Esophagus squamous epithelium (tissue), 5 donors: ENCODE data around the gene CDH13. TPM values are rescaled to one million over a fixed set of nuclear protein-coding genes. Genes with fewer than 3 reads are reported as not detected.

Experiments
- DNase-seq: peaks from one replicate; lab custom pipeline; 2025; lab: John Stamatoyannopoulos, UW
- H3K27ac ChIP-seq, 4 donors: fragments of 200-600 bp; sonication (generic); one replicate each; pipeline ENCODE4 v1.5.1; 2016 to 2019; ENCODE audit warnings: mild to moderate bottlenecking in 1 of 4
- H3K27me3 ChIP-seq, 4 donors: fragments of 200-600 bp; sonication (generic); 1 replicate in 3 of 4; 2 replicates in 1 of 4; pipeline versions ENCODE4 v1.5.1 to v1.6.0; 2017 to 2021; ENCODE audit warnings: antibody characterized with exemption in 1 of 4
- H3K36me3 ChIP-seq, 3 donors: fragments of 200-600 bp; sonication (generic); one replicate each; pipeline ENCODE4 v1.5.1; 2016 to 2019
- H3K4me1 ChIP-seq, 3 donors: fragments of 200-600 bp; sonication (generic); one replicate each; pipeline ENCODE4 v1.5.1; 2017 to 2019
- H3K4me3 ChIP-seq, 4 donors: fragments of 200-600 bp; sonication (generic); 1 replicate in 3 of 4; 2 replicates in 1 of 4; pipeline ENCODE4 v1.5.1; 2016 to 2019; ENCODE audit warnings: mild to moderate bottlenecking in 2 of 4, moderate library complexity in 1 of 4
- H3K9me3 ChIP-seq, 3 donors: fragments of 200-600 bp; sonication (generic); one replicate each; pipeline ENCODE4 v1.5.1; 2016 to 2019
- CTCF ChIP-seq, 6 experiments: fragments of 450-650 bp in 4 of 6; fragments of 200-600 bp in 2 of 6; sonication (generic) in 2 of 6; IDR thresholded peaks; one replicate each; pipeline ENCODE4 v1.5.1; 2016 to 2019; ENCODE audit warnings: antibody characterized with exemption in 6 of 6, mild to moderate bottlenecking in 4 of 6, moderate library complexity in 4 of 6
- POLR2A ChIP-seq, 4 donors: fragments of 450-650 bp; IDR thresholded peaks; one replicate each; pipeline ENCODE4 v1.6.1; 2017; ENCODE audit warnings: antibody characterized with exemption in 4 of 4, mild to moderate bottlenecking in 4 of 4, moderate library complexity in 3 of 4
- WGBS, 2 donors: methylation state at CpG; one replicate each; pipeline ENCODE4 v1.1.5; 2018; 5-methylcytosine and 5-hydroxymethylcytosine counted together
- intact Hi-C: fragments of 100-400 bp; cut with DNase I; formaldehyde crosslinking; loops from one replicate; pipeline ENCODE4 v1.15.0; 2022
- total RNA-seq, 4 donors: library from RNA; depleted of rRNA; stranded (reverse); fragments of >200 nt; gene quantifications; one replicate each; pipeline ENCODE4 v1.1.0, GENCODE V29; 2016
- donor health status: DM: yes; HTN: yes; CAD: no.

CDH13 gene
- total RNA-seq, 4 donors from 2014 or later, result 6.9 to 31.9 (median 21.1) TPM

DNA sequence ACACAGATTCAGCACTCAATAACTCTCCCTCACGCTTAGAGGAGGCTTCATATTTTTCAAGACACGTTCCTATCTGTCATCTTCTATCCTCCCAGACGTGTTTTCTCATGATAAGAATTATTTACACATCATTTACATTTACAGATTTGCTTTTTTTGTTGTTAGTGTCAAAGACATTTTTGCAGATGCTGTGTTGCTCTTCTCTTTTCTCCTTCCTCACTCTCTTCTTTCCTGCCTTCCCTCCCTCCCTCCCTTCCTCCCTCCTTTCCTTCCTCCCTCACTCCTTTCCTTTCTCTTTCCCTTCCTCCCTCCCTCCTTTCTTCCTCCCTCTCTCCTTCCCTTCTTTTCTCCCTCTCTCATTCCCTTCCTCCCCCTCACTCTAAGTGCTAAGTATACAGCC, 643.9 kb downstream of the CDH13 start:
- H3K4me3 ChIP-seq, result no peak overlapping the region
- 54 to 71% methylated on average over 3 of the region's 3 CpGs for WGBS, 2 donors
- H3K9me3 ChIP-seq, result no peaks in the 10 kb centered on the region
- H3K27ac ChIP-seq, result no peak overlapping the region
- H3K4me1 ChIP-seq, result no peaks in the 10 kb centered on the region
- no peak for DNase-seq
- H3K36me3 ChIP-seq, result no peaks in the 10 kb centered on the region
- intact Hi-C loops, result no loop called here
- TF ChIP-seq CTCF (IDR thresholded peaks at IDR 0.05) (no peak), POLR2A (IDR thresholded peaks at IDR 0.05) (no peak)
- no peaks in the 10 kb centered on the region for H3K27me3 ChIP-seq

DNA sequence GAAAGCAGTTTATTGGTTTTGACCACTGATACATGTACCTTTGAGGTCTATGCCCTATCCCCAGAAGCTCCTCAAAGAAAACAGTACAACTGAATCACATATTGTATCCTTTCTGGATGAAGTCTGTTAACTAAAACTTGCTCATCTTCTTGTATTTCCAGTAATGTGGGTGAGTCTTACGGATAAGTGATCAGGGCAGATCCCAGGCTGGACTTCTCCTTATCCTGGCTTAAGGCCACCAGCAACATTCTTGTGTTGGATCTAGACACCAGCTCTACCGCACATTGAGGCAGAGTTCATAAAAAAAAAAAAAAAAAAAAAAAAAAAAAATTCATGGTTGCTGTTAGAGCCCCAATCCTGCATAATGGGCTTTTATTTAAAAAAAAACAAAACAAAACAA, 644.4 kb downstream of the CDH13 start:
- no peak for DNase-seq
- Histone ChIP-seq H3K27me3 (no peaks in the 10 kb centered on the region), H3K27ac (no peak overlapping the region), H3K36me3 (no peaks in the 10 kb centered on the region), H3K4me3 (no peak overlapping the region), H3K9me3 (no peaks in the 10 kb centered on the region), H3K4me1 (no peaks in the 10 kb centered on the region)
- 0 to 25% methylated on average over 1 to 2 of the region's 2 CpGs for WGBS, 2 donors
- intact Hi-C loops, result no loop called here
- TF ChIP-seq CTCF (IDR thresholded peaks at IDR 0.05) (no peak), POLR2A (IDR thresholded peaks at IDR 0.05) (no peak)

- TF ChIP-seq POLR2A (IDR thresholded peaks at IDR 0.05), result no peak
- no peak for TF ChIP-seq CTCF (IDR thresholded peaks at IDR 0.05)
- H3K27me3 ChIP-seq, result no peaks in the 10 kb centered on the region
Measured at GRCh38 chr16:83271970-83272575, 645.3 kb downstream of the CDH13 start.

GRCh38 chr16:83272843-83273242, 646.1 kb downstream of the CDH13 start:
- intact Hi-C loops, result no loop called here
- DNase-seq, result no peak
- no peaks in the 10 kb centered on the region for H3K36me3 ChIP-seq
- no peaks in the 10 kb centered on the region for H3K27me3 ChIP-seq
- no peaks in the 10 kb centered on the region for H3K9me3 ChIP-seq
- TF ChIP-seq CTCF (IDR thresholded peaks at IDR 0.05) (no peak), POLR2A (IDR thresholded peaks at IDR 0.05) (no peak)
- WGBS, 2 donors, result 75 to 90% methylated on average over 4 of the region's 4 CpGs
- H3K27ac ChIP-seq, result no peak overlapping the region
- H3K4me1 ChIP-seq, result no peaks in the 10 kb centered on the region
- H3K4me3 ChIP-seq, result no peak overlapping the region

More at GRCh38 chr16:83271970-83272575, 645.3 kb downstream of the CDH13 start:
- Histone ChIP-seq H3K36me3 (no peaks in the 10 kb centered on the region), H3K9me3 (no peaks in the 10 kb centered on the region), H3K4me3 (no peak overlapping the region), H3K27ac (no peak overlapping the region), H3K4me1 (no peaks in the 10 kb centered on the region)
- 72 to 80% methylated on average over 5 of the region's 5 CpGs for WGBS, 2 donors
- intact Hi-C loops, result no loop called here
- no peak for DNase-seq

DNA sequence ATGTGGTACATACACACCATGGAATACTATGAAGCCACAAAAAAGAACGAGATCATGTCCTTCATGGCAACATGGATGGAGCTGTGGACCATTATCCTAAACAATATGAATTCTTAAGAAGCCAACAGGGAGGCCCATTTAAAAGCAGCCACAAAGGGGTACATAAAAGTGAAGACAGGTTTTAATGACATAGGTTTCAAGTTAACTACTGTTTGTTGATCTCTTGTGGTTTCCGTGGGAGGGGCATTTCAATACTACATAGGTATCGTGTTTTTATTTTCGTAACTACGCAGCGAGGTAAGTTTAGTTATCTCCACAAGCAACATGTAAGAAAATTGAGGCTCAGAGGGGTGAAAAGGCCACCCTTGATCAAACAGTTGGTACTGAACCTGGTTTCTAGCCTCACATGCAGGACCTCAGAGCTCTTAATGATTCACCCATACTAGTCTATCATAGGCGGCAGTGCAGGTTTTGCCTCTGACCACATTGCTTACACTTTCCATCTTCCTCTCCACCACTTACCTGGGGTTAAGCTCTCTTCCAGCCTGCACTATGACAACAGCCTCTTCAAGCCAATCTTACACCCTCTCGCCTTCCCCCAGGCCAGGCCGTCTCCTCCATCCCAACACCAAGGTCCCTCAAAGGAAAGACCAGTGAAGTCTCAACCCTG, 646.9 kb downstream of the CDH13 start:
- intact Hi-C loops, result no loop called here
- Histone ChIP-seq H3K36me3 (no peaks in the 10 kb centered on the region), H3K27me3 (no peaks in the 10 kb centered on the region), H3K27ac (no peak overlapping the region), H3K4me3 (no peak overlapping the region), H3K9me3 (no peaks in the 10 kb centered on the region), H3K4me1 (no peaks in the 10 kb centered on the region)
- WGBS, 2 donors, result 86 to 95% methylated on average over 8 to 9 of the region's 9 CpGs
- no peak for TF ChIP-seq POLR2A (IDR thresholded peaks at IDR 0.05)
- no peak for TF ChIP-seq CTCF (IDR thresholded peaks at IDR 0.05)
- DNase-seq, result no peak
